Measurements from ENCODE around the gene ORC3.

The ORC3 gene

DNA sequence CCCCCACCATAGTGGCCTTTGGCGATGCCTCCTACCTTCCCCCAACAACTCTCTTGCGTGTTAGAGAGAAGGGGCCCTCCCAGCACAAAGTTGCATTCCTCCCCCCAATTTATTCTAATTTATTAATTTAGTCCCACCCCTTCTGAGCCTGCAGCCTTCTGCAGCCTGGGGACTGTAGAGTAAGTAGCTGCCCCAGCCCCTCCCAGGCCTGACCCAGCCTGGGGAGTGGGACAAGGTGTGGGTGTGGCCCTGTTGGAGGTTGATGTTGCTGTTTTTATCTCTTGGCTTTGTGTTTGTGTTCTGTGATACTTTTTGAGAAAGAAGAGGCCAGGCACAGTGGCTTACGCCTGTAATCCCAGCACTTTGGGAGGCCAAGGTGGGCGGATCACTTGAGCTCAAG lies 49.4 kb downstream of the ORC3 start:
- Histone ChIP-seq H3K27ac (ENCODE audit: extremely low read depth, low read depth, low read length) (no peak overlapping the region), H3K4me1 (ENCODE audit: control insufficient read depth, insufficient read depth, low read length) (no peaks in the 10 kb centered on the region), H3K36me3 (ENCODE audit: control insufficient read depth in 2 of 2, insufficient read depth in 1 of 2, low read length in 2 of 2) (peaks cover 23 to 59% of the 10 kb centered on the region in 2 experiments), H3K9me3 (ENCODE audit: control insufficient read depth, insufficient read depth, low read depth, low read length) (no peaks in the 10 kb centered on the region), H3K4me3 (ENCODE audit: low read depth, low read length) (no peak overlapping the region)
- 0 out of 2 replicates have a peak, but pooled peaks have one; percentile 10 for TF ChIP-seq ZFHX2 (tag by site-specific recombination; conservative IDR thresholded peaks at IDR 0.05)
- no peak for TF ChIP-seq ZNF514 (tag by site-specific recombination; IDR thresholded peaks at IDR 0.05)
- TF ChIP-seq, protein P1, sequence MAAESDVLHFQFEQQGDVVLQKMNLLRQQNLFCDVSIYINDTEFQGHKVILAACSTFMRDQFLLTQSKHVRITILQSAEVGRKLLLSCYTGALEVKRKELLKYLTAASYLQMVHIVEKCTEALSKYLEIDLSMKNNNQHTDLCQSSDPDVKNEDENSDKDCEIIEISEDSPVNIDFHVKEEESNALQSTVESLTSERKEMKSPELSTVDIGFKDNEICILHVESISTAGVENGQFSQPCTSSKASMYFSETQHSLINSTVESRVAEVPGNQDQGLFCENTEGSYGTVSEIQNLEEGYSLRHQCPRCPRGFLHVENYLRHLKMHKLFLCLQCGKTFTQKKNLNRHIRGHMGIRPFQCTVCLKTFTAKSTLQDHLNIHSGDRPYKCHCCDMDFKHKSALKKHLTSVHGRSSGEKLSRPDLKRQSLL (tag by site-specific recombination; IDR thresholded peaks at IDR 0.05), result no peak
- no peak for TF ChIP-seq ZNF658 (tag by site-specific recombination; IDR thresholded peaks at IDR 0.05)
- TF ChIP-seq ZNF155 (tag by site-specific recombination; IDR thresholded peaks at IDR 0.05), result no peak
- POLR2A ChIA-PET, result interaction anchor here (0.7 kb wide), 1 partner anchor 250 kb away, joined by 5 read pairs; no protein-coding TSS in a partner anchor
- CTCF ChIA-PET, result no interaction called here

DNA sequence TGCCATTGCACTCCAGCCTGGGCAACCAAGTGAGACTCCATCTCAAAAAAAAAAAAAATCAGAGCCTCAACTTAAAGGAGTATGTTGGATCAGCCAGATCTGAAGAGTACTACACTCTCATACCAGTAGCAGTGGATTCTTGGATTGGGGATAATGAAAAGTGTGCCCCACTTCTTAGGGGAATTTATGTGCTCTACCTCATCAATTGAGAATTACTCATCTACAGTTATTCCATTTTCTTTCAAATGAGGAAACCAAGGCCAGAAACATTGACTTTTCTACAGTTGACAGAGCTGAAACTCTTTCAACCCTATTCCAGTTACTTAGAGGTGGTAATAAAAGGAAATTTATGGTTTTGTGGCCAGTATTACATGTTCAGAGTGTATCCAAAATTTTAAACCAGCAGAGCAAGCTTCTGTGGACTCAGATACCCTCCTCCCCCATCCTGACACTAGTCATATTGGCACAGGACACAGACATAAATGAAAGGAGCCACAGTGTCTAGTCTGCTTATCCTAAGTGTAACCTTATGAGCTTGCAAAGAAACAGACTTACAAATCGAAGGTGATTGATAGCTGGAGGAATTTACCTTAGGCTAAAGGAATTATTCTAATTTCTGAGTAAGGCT lies 51.2 kb downstream of the ORC3 start:
- no peak overlapping the region for H3K27ac ChIP-seq (ENCODE audit: extremely low read depth, low read depth, low read length)
- ChIA-PET CTCF (interaction anchor here (0.6 kb wide), 4 partner anchors 8 to 43 kb away, joined by 3 to 4 read pairs (median 3); no protein-coding TSS in a partner anchor), POLR2A (no interaction called here)
- no peak overlapping the region for H3K4me3 ChIP-seq (ENCODE audit: low read depth, low read length)
- no peaks in the 10 kb centered on the region for H3K9me3 ChIP-seq (ENCODE audit: control insufficient read depth, insufficient read depth, low read depth, low read length)
- H3K36me3 ChIP-seq (ENCODE audit: control insufficient read depth in 2 of 2, insufficient read depth in 1 of 2, low read length in 2 of 2), result peaks cover 12 to 46% of the 10 kb centered on the region in 2 experiments
- H3K4me1 ChIP-seq (ENCODE audit: control insufficient read depth, insufficient read depth, low read length), result no peaks in the 10 kb centered on the region
- TF ChIP-seq ZNF626 (tag by site-specific recombination; IDR thresholded peaks at IDR 0.05), result no peak
- TF ChIP-seq, protein P2, sequence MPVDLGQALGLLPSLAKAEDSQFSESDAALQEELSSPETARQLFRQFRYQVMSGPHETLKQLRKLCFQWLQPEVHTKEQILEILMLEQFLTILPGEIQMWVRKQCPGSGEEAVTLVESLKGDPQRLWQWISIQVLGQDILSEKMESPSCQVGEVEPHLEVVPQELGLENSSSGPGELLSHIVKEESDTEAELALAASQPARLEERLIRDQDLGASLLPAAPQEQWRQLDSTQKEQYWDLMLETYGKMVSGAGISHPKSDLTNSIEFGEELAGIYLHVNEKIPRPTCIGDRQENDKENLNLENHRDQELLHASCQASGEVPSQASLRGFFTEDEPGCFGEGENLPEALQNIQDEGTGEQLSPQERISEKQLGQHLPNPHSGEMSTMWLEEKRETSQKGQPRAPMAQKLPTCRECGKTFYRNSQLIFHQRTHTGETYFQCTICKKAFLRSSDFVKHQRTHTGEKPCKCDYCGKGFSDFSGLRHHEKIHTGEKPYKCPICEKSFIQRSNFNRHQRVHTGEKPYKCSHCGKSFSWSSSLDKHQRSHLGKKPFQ (tag by site-specific recombination; IDR thresholded peaks at IDR 0.05), result no peak
- TF ChIP-seq ZNF335 (tag by site-specific recombination; conservative IDR thresholded peaks at IDR 0.05), result no peak
- TF ChIP-seq, protein P1 (tag by site-specific recombination; IDR thresholded peaks at IDR 0.05), result no peak
- TF ChIP-seq, protein P3, sequence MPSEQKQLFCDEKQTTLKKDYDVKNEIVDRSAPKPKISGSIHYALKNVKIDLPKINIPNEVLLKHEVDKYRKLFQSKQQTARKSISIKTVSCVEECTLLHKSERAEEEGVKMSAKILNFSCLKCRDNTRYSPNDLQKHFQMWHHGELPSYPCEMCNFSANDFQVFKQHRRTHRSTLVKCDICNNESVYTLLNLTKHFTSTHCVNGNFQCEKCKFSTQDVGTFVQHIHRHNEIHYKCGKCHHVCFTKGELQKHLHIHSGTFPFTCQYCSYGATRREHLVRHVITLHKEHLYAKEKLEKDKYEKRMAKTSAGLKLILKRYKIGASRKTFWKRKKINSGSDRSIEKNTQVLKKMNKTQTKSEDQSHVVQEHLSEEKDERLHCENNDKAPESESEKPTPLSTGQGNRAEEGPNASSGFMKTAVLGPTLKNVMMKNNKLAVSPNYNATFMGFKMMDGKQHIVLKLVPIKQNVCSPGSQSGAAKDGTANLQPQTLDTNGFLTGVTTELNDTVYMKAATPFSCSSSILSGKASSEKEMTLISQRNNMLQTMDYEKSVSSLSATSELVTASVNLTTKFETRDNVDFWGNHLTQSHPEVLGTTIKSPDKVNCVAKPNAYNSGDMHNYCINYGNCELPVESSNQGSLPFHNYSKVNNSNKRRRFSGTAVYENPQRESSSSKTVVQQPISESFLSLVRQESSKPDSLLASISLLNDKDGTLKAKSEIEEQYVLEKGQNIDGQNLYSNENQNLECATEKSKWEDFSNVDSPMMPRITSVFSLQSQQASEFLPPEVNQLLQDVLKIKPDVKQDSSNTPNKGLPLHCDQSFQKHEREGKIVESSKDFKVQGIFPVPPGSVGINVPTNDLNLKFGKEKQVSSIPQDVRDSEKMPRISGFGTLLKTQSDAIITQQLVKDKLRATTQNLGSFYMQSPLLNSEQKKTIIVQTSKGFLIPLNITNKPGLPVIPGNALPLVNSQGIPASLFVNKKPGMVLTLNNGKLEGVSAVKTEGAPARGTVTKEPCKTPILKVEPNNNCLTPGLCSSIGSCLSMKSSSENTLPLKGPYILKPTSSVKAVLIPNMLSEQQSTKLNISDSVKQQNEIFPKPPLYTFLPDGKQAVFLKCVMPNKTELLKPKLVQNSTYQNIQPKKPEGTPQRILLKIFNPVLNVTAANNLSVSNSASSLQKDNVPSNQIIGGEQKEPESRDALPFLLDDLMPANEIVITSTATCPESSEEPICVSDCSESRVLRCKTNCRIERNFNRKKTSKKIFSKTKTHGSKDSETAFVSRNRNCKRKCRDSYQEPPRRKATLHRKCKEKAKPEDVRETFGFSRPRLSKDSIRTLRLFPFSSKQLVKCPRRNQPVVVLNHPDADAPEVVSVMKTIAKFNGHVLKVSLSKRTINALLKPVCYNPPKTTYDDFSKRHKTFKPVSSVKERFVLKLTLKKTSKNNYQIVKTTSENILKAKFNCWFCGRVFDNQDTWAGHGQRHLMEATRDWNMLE (tag by site-specific recombination; conservative IDR thresholded peaks at IDR 0.05; ENCODE audit: low read depth), result no peak
- no peak for TF ChIP-seq RBAK (tag by site-specific recombination; IDR thresholded peaks at IDR 0.05)
- TF ChIP-seq BCL11A (tag by site-specific recombination; IDR thresholded peaks at IDR 0.05; ENCODE audit: low read depth), result no peak
- TF ChIP-seq, protein P4, sequence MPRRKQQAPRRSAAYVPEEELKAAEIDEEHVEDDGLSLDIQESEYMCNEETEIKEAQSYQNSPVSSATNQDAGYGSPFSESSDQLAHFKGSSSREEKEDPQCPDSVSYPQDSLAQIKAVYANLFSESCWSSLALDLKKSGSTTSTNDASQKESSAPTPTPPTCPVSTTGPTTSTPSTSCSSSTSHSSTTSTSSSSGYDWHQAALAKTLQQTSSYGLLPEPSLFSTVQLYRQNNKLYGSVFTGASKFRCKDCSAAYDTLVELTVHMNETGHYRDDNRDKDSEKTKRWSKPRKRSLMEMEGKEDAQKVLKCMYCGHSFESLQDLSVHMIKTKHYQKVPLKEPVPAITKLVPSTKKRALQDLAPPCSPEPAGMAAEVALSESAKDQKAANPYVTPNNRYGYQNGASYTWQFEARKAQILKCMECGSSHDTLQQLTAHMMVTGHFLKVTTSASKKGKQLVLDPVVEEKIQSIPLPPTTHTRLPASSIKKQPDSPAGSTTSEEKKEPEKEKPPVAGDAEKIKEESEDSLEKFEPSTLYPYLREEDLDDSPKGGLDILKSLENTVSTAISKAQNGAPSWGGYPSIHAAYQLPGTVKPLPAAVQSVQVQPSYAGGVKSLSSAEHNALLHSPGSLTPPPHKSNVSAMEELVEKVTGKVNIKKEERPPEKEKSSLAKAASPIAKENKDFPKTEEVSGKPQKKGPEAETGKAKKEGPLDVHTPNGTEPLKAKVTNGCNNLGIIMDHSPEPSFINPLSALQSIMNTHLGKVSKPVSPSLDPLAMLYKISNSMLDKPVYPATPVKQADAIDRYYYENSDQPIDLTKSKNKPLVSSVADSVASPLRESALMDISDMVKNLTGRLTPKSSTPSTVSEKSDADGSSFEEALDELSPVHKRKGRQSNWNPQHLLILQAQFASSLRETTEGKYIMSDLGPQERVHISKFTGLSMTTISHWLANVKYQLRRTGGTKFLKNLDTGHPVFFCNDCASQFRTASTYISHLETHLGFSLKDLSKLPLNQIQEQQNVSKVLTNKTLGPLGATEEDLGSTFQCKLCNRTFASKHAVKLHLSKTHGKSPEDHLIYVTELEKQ (tag by site-specific recombination; IDR thresholded peaks at IDR 0.05; ENCODE audit: borderline replicate concordance), result no peak
